Body of pancreas (tissue), 4 donors: ENCODE data around the gene ERAL1. TPM values are rescaled to one million over a fixed set of nuclear protein-coding genes. Genes with fewer than 3 reads are reported as not detected.

Experiments used
- ATAC-seq: fragments of 150-250 bp; one replicate; pipeline ENCODE4 v1.9.1; 2016
- DNase-seq, 4 donors: peaks; one replicate each; pipeline ENCODE4 v3.0.0-alpha.2; 2019
- H3K27ac ChIP-seq, 4 donors: fragments of 200-600 bp; sonication (generic); 1 replicate in 3 of 4; 2 replicates in 1 of 4; pipeline versions ENCODE4 v1.5.1 to v1.6.1; 2016 to 2019; ENCODE audit warnings: mild to moderate bottlenecking in 1 of 4, mixed read lengths in 1 of 4, moderate library complexity in 1 of 4
- H3K27me3 ChIP-seq, 2 donors: fragments of 200-600 bp; sonication (generic); one replicate each; pipeline ENCODE4 v1.6.0; 2016; ENCODE audit warnings: mild to moderate bottlenecking in 1 of 2
- H3K36me3 ChIP-seq, 2 donors: fragments of 200-600 bp; sonication (generic); replicated peaks in 1 of 2; 2 replicates each; pipeline ENCODE4 v1.5.1; 2016; ENCODE audit warnings: low read depth in 2 of 2; ENCODE audit not compliant: insufficient read depth in 1 of 2
- H3K4me1 ChIP-seq: fragments of 200-600 bp; sonication (generic); one replicate; pipeline ENCODE4 v1.6.0; 2016
- H3K4me3 ChIP-seq, 2 donors: fragments of 200-600 bp; sonication (generic); 1 replicate in 1 of 2; 2 replicates in 1 of 2; pipeline ENCODE4 v1.5.1; 2016 to 2019
- H3K9me3 ChIP-seq, 3 donors: fragments of 200-600 bp; sonication (generic); 1 replicate in 2 of 3; 2 replicates in 1 of 3; pipeline ENCODE4 v1.5.1; 2016
- CTCF ChIP-seq, 7 experiments: fragments of 450-650 bp in 4 of 7; fragments of 200-600 bp in 3 of 7; sonication (generic) in 3 of 7; IDR thresholded peaks; one replicate each; pipeline ENCODE4 v1.5.1; 2016 to 2019; ENCODE audit warnings: antibody characterized with exemption in 7 of 7
- POLR2A ChIP-seq, 3 donors: fragments of 450-650 bp; IDR thresholded peaks; one replicate each; pipeline ENCODE4 v1.6.1; 2016; ENCODE audit warnings: antibody characterized with exemption in 3 of 3, mild to moderate bottlenecking in 2 of 3
- WGBS, 2 donors: methylation state at CpG; one replicate each; pipeline ENCODE4 v1.1.5; 2017; 5-methylcytosine and 5-hydroxymethylcytosine counted together
- intact Hi-C: fragments of 100-400 bp; cut with DNase I; formaldehyde crosslinking; loops from one replicate; pipeline ENCODE4 v1.15.1; 2023
- total RNA-seq, 2 donors: library from RNA; depleted of rRNA; stranded (reverse); fragments of >200 nt; gene quantifications; one replicate each; pipeline ENCODE4 v1.1.0, GENCODE V29; 2016

The ERAL1 gene
- total RNA-seq, 2 donors from 2014 or later, result 13.0 to 49.4 TPM

GRCh38 chr17:28864991-28865849 lies 10.4 kb downstream of the ERAL1 start:
- WGBS, 2 donors, result 78 to 83% methylated on average over 10 to 11 of the region's 11 CpGs
- H3K4me3 ChIP-seq, result no peak overlapping the region
- ATAC-seq, result no peak
- no peaks in the 10 kb centered on the region for H3K9me3 ChIP-seq
- DNase-seq, result no peak
- no peak overlapping the region for H3K27ac ChIP-seq
- intact Hi-C loops, result no loop called here
- peaks cover 0 to 4% of the 10 kb centered on the region in 2 donors for H3K36me3 ChIP-seq
- no peak for TF ChIP-seq CTCF (IDR thresholded peaks at IDR 0.05)
- TF ChIP-seq POLR2A (IDR thresholded peaks at IDR 0.05), result no peak
- no peaks in the 10 kb centered on the region for H3K27me3 ChIP-seq
- H3K4me1 ChIP-seq, result no peaks in the 10 kb centered on the region

- intact Hi-C loops, result no loop called here
- Histone ChIP-seq H3K9me3 (no peaks in the 10 kb centered on the region), H3K4me3 (no peak overlapping the region), H3K27ac (no peak overlapping the region), H3K4me1 (no peaks in the 10 kb centered on the region), H3K36me3 (no peaks in the 10 kb centered on the region), H3K27me3 (no peaks in the 10 kb centered on the region)
- 80 to 81% methylated on average over 13 of the region's 13 CpGs for WGBS, 2 donors
- DNase-seq (no peak), ATAC-seq (no peak)
- TF ChIP-seq POLR2A (IDR thresholded peaks at IDR 0.05) (no peak), CTCF (IDR thresholded peaks at IDR 0.05) (no peak)
Measured at GRCh38 chr17:28865946-28866752, 11.3 kb downstream of the ERAL1 start.

- no peak for DNase-seq
- Histone ChIP-seq H3K4me3 (no peak overlapping the region), H3K4me1 (no peaks in the 10 kb centered on the region), H3K9me3 (no peaks in the 10 kb centered on the region), H3K27me3 (no peaks in the 10 kb centered on the region), H3K27ac (no peak overlapping the region), H3K36me3 (no peaks in the 10 kb centered on the region)
- 76 to 83% methylated on average over 7 of the region's 7 CpGs for WGBS, 2 donors
- intact Hi-C loops, result no loop called here
- ATAC-seq, result no peak
- TF ChIP-seq CTCF (IDR thresholded peaks at IDR 0.05) (no peak), POLR2A (IDR thresholded peaks at IDR 0.05) (no peak)
Measured at GRCh38 chr17:28867276-28867675, 12.5 kb downstream of the ERAL1 start.

- H3K4me1 ChIP-seq, result no peaks in the 10 kb centered on the region
- DNase-seq (no peak), ATAC-seq (no peak)
- no peaks in the 10 kb centered on the region for H3K27me3 ChIP-seq
- 72% methylated on average over 2 to 6 of the region's 6 CpGs for WGBS, 2 donors
- no peaks in the 10 kb centered on the region for H3K36me3 ChIP-seq
- H3K9me3 ChIP-seq, result no peaks in the 10 kb centered on the region
- H3K4me3 ChIP-seq, result no peak overlapping the region
- no peak overlapping the region for H3K27ac ChIP-seq
- no peak for TF ChIP-seq POLR2A (IDR thresholded peaks at IDR 0.05)
- no peak for TF ChIP-seq CTCF (IDR thresholded peaks at IDR 0.05)
- intact Hi-C loops, result no loop called here
Measured at GRCh38 chr17:28871056-28871579, 16.3 kb downstream of the ERAL1 start.
